ENCODE measurements around the gene ITPK1.

ITPK1 gene

DNA sequence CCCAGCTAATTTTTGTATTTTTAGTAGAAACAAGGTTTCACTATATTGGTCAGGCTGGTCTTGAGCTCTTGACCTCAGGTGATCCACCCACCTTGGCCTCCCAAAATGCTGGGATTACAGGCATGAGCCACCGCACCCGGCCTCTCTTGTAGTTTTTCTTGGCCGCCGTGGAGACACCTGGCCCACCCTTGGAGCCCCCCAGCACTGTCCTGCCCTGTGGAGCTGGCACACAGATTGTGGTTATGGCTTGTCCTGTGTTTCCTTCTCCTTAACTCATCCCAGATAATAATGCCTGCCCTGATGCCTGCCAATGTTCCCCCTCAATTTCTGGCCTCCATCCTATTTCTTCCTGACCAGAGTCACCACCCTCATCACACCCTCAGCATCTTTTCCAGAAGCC is 134.9 kb downstream of the ITPK1 start:
- H3K4me3 ChIP-seq (ENCODE audit: low read length in 2 of 2), result no peak overlapping the region
- peaks cover 0 to 9% of the 10 kb centered on the region in 2 donors for H3K9me3 ChIP-seq (ENCODE audit: control insufficient read depth in 2 of 2, low read length in 2 of 2)
- no peaks in the 10 kb centered on the region for H3K4me1 ChIP-seq (ENCODE audit: control insufficient read depth in 2 of 2, insufficient read depth in 2 of 2, low read length in 2 of 2)
- H3K9ac ChIP-seq (ENCODE audit: low read depth in 1 of 2, low read length in 2 of 2), result no peak overlapping the region
- H3K27ac ChIP-seq (ENCODE audit: low read depth in 2 of 2, low read length in 2 of 2), result no peak overlapping the region
- H3K36me3 ChIP-seq (ENCODE audit: control insufficient read depth in 2 of 2, insufficient read depth in 2 of 2, low read length in 2 of 2), result peaks cover 16 to 24% of the 10 kb centered on the region in 2 donors
- H3K27me3 ChIP-seq (ENCODE audit: control insufficient read depth in 2 of 2, insufficient read depth in 2 of 2, low read length in 2 of 2), result no peaks in the 10 kb centered on the region

GRCh38 chr14:92978229-92979021 is 137.3 kb downstream of the ITPK1 start:
- Histone ChIP-seq H3K4me3 (ENCODE audit: low read length in 2 of 2) (no peak overlapping the region), H3K9me3 (ENCODE audit: control insufficient read depth in 2 of 2, low read length in 2 of 2) (peaks cover 0 to 9% of the 10 kb centered on the region in 2 donors), H3K36me3 (ENCODE audit: control insufficient read depth in 2 of 2, insufficient read depth in 2 of 2, low read length in 2 of 2) (peaks cover 16 to 26% of the 10 kb centered on the region in 2 donors), H3K27ac (ENCODE audit: low read depth in 2 of 2, low read length in 2 of 2) (no peak overlapping the region), H3K27me3 (ENCODE audit: control insufficient read depth in 2 of 2, insufficient read depth in 2 of 2, low read length in 2 of 2) (no peaks in the 10 kb centered on the region), H3K4me1 (ENCODE audit: control insufficient read depth in 2 of 2, insufficient read depth in 2 of 2, low read length in 2 of 2) (no peaks in the 10 kb centered on the region), H3K9ac (ENCODE audit: low read depth in 1 of 2, low read length in 2 of 2) (no peak overlapping the region)

- H3K4me1 ChIP-seq (ENCODE audit: control insufficient read depth in 2 of 2, insufficient read depth in 2 of 2, low read length in 2 of 2), result no peaks in the 10 kb centered on the region
- no peaks in the 10 kb centered on the region for H3K27me3 ChIP-seq (ENCODE audit: control insufficient read depth in 2 of 2, insufficient read depth in 2 of 2, low read length in 2 of 2)
- H3K36me3 ChIP-seq (ENCODE audit: control insufficient read depth in 2 of 2, insufficient read depth in 2 of 2, low read length in 2 of 2), result peaks cover 16 to 20% of the 10 kb centered on the region in 2 donors
- H3K4me3 ChIP-seq (ENCODE audit: low read length in 2 of 2), result no peak overlapping the region
- H3K27ac ChIP-seq (ENCODE audit: low read depth in 2 of 2, low read length in 2 of 2), result no peak overlapping the region
- no peak overlapping the region for H3K9ac ChIP-seq (ENCODE audit: low read depth in 1 of 2, low read length in 2 of 2)
- H3K9me3 ChIP-seq (ENCODE audit: control insufficient read depth in 2 of 2, low read length in 2 of 2), result peaks cover 0 to 9% of the 10 kb centered on the region in 2 donors
These were observed 139.5 kb downstream of the ITPK1 start for GRCh38 chr14:92976268-92976667.

DNA sequence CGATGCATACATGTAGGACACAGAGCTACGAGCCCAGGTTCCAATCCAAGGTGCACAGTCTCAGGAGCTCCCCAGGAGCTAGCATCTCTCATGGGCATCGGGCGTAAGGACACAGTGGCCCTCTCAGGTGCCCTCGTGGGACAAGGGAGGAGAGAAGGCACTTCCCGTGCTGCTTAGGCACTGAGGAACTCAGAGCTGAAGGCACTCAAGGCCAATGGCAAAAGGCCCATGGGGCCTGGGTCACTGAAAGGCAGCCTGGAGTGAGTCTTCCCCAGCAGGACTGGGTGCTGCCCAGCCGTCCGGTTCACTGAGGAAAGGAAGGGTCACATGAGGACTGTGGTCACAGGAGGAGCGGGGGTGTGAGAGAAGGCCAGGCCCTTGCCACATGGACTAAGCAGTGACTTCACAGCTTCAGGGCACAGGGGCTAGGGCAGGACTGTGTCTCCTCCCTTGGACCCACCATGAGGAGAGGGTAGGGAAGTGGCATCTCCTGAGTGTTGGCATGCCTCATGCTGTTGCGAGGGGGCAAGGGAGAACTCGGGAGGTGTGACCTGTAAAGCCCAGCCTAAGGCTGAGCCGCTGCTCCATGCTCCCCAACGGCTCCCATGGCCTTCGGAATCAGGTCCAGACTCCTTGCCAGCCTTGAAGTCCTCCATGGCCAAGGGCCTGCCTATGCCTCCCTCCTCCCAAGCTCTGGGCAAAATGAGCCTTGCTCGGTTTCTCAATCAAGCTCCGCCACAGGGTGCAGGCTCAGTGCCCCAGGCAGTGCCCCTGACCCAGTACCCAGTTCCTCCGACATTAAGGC is 141.0 kb downstream of the ITPK1 start:
- H3K4me3 ChIP-seq (ENCODE audit: low read length in 2 of 2), result no peak overlapping the region
- H3K9ac ChIP-seq (ENCODE audit: low read depth in 1 of 2, low read length in 2 of 2), result no peak overlapping the region
- no peaks in the 10 kb centered on the region for H3K4me1 ChIP-seq (ENCODE audit: control insufficient read depth in 2 of 2, insufficient read depth in 2 of 2, low read length in 2 of 2)
- peaks cover 0 to 7% of the 10 kb centered on the region in 2 donors for H3K9me3 ChIP-seq (ENCODE audit: control insufficient read depth in 2 of 2, low read length in 2 of 2)
- peak overlapping the region in 1 of 2 donors; percentile 23 for H3K27ac ChIP-seq (ENCODE audit: low read depth in 2 of 2, low read length in 2 of 2)
- peaks cover 12 to 20% of the 10 kb centered on the region in 2 donors for H3K36me3 ChIP-seq (ENCODE audit: control insufficient read depth in 2 of 2, insufficient read depth in 2 of 2, low read length in 2 of 2)
- H3K27me3 ChIP-seq (ENCODE audit: control insufficient read depth in 2 of 2, insufficient read depth in 2 of 2, low read length in 2 of 2), result no peaks in the 10 kb centered on the region

GRCh38 chr14:92973798-92974372 is 141.8 kb downstream of the ITPK1 start:
- Histone ChIP-seq H3K36me3 (ENCODE audit: control insufficient read depth in 2 of 2, insufficient read depth in 2 of 2, low read length in 2 of 2) (peaks cover 12 to 19% of the 10 kb centered on the region in 2 donors), H3K4me1 (ENCODE audit: control insufficient read depth in 2 of 2, insufficient read depth in 2 of 2, low read length in 2 of 2) (no peaks in the 10 kb centered on the region), H3K4me3 (ENCODE audit: low read length in 2 of 2) (no peak overlapping the region), H3K27me3 (ENCODE audit: control insufficient read depth in 2 of 2, insufficient read depth in 2 of 2, low read length in 2 of 2) (no peaks in the 10 kb centered on the region), H3K9me3 (ENCODE audit: control insufficient read depth in 2 of 2, low read length in 2 of 2) (peaks cover 0 to 6% of the 10 kb centered on the region in 2 donors), H3K9ac (ENCODE audit: low read depth in 1 of 2, low read length in 2 of 2) (no peak overlapping the region), H3K27ac (ENCODE audit: low read depth in 2 of 2, low read length in 2 of 2) (peak overlapping the region; percentile 17 to 28)

DNA sequence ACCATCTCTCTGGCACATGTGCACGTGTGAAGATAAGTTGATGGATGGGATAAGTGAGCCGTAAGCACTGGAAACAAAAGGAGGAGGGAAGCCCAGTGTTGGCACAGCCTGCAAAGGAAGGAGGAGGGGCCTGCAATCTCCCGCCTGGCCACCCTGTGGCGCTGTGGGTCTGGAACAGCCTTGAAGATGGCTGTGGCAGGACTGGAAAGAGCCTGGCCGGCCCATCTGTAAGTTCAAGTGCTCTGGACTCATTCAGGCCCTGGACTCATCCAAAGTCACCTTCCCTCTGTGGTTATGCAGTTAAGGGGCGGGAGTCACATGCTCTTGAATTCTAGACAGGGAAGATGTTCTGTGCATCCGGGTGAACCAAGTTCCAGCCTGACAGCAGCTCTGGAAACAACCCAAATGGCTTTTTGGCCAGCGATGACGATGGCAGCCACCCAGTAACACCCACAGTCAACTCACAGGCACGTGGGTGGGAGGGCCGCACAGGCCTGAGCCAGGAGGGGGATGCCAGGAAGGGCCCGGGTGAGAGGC is 142.4 kb downstream of the ITPK1 start:
- Histone ChIP-seq H3K4me3 (ENCODE audit: low read length in 2 of 2) (no peak overlapping the region), H3K27ac (ENCODE audit: low read depth in 2 of 2, low read length in 2 of 2) (peak overlapping the region in 1 of 2 donors; percentile 28), H3K27me3 (ENCODE audit: control insufficient read depth in 2 of 2, insufficient read depth in 2 of 2, low read length in 2 of 2) (no peaks in the 10 kb centered on the region), H3K4me1 (ENCODE audit: control insufficient read depth in 2 of 2, insufficient read depth in 2 of 2, low read length in 2 of 2) (no peaks in the 10 kb centered on the region), H3K9ac (ENCODE audit: low read depth in 1 of 2, low read length in 2 of 2) (no peak overlapping the region), H3K36me3 (ENCODE audit: control insufficient read depth in 2 of 2, insufficient read depth in 2 of 2, low read length in 2 of 2) (peaks cover 12 to 14% of the 10 kb centered on the region in 2 donors), H3K9me3 (ENCODE audit: control insufficient read depth in 2 of 2, low read length in 2 of 2) (peaks cover 0 to 4% of the 10 kb centered on the region in 2 donors)

GRCh38 chr14:92971601-92972180 is 144.0 kb downstream of the ITPK1 start:
- no peaks in the 10 kb centered on the region for H3K4me1 ChIP-seq (ENCODE audit: control insufficient read depth in 2 of 2, insufficient read depth in 2 of 2, low read length in 2 of 2)
- H3K27ac ChIP-seq (ENCODE audit: low read depth in 2 of 2, low read length in 2 of 2), result no peak overlapping the region

GRCh38 chr14:92970271-92970670 is 145.5 kb downstream of the ITPK1 start:
- Histone ChIP-seq H3K9ac (ENCODE audit: low read depth in 1 of 2, low read length in 2 of 2) (no peak overlapping the region), H3K27ac (ENCODE audit: low read depth in 2 of 2, low read length in 2 of 2) (no peak overlapping the region), H3K4me3 (ENCODE audit: low read length in 2 of 2) (no peak overlapping the region), H3K4me1 (ENCODE audit: control insufficient read depth in 2 of 2, insufficient read depth in 2 of 2, low read length in 2 of 2) (no peaks in the 10 kb centered on the region), H3K9me3 (ENCODE audit: control insufficient read depth in 2 of 2, low read length in 2 of 2) (no peaks in the 10 kb centered on the region), H3K27me3 (ENCODE audit: control insufficient read depth in 2 of 2, insufficient read depth in 2 of 2, low read length in 2 of 2) (no peaks in the 10 kb centered on the region), H3K36me3 (ENCODE audit: control insufficient read depth in 2 of 2, insufficient read depth in 2 of 2, low read length in 2 of 2) (peaks cover 0 to 2% of the 10 kb centered on the region in 2 donors)

More at GRCh38 chr14:92971601-92972180, 144.0 kb downstream of the ITPK1 start:
- Histone ChIP-seq H3K4me3 (ENCODE audit: low read length in 2 of 2) (no peak overlapping the region), H3K27me3 (ENCODE audit: control insufficient read depth in 2 of 2, insufficient read depth in 2 of 2, low read length in 2 of 2) (no peaks in the 10 kb centered on the region), H3K36me3 (ENCODE audit: control insufficient read depth in 2 of 2, insufficient read depth in 2 of 2, low read length in 2 of 2) (peaks cover 5 to 7% of the 10 kb centered on the region in 2 donors), H3K9me3 (ENCODE audit: control insufficient read depth in 2 of 2, low read length in 2 of 2) (peaks cover 0 to under 1% of the 10 kb centered on the region in 2 donors), H3K9ac (ENCODE audit: low read depth in 1 of 2, low read length in 2 of 2) (no peak overlapping the region)

DNA sequence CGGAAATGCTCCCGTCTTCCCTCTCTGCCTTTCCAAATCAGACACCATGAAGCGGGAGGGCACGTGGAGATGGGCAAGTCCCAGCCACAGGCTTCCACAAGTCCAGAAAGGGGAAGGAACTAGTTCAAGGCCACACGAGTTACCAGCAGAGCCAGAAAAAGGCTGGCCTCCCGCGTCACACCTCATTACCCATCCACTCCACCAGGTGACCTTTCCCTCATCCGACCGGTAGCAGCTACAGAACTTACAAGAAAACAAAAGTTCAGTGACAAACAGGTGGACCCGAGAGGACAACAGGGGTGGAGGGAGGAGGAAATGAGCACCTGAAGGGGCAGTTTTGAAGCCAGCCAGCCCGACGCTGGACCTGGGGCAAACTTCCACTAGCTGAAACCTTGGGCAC is 145.9 kb downstream of the ITPK1 start:
- Histone ChIP-seq H3K9me3 (ENCODE audit: control insufficient read depth in 2 of 2, low read length in 2 of 2) (no peaks in the 10 kb centered on the region), H3K27ac (ENCODE audit: low read depth in 2 of 2, low read length in 2 of 2) (no peak overlapping the region), H3K9ac (ENCODE audit: low read depth in 1 of 2, low read length in 2 of 2) (no peak overlapping the region), H3K27me3 (ENCODE audit: control insufficient read depth in 2 of 2, insufficient read depth in 2 of 2, low read length in 2 of 2) (no peaks in the 10 kb centered on the region), H3K36me3 (ENCODE audit: control insufficient read depth in 2 of 2, insufficient read depth in 2 of 2, low read length in 2 of 2) (no peaks in the 10 kb centered on the region), H3K4me3 (ENCODE audit: low read length in 2 of 2) (no peak overlapping the region), H3K4me1 (ENCODE audit: control insufficient read depth in 2 of 2, insufficient read depth in 2 of 2, low read length in 2 of 2) (peaks cover under 1 to 3% of the 10 kb centered on the region in 2 donors)

All from mucosa of rectum (tissue), 2 donors.